ENCODE results near the gene SAFB.

SAFB gene

DNA sequence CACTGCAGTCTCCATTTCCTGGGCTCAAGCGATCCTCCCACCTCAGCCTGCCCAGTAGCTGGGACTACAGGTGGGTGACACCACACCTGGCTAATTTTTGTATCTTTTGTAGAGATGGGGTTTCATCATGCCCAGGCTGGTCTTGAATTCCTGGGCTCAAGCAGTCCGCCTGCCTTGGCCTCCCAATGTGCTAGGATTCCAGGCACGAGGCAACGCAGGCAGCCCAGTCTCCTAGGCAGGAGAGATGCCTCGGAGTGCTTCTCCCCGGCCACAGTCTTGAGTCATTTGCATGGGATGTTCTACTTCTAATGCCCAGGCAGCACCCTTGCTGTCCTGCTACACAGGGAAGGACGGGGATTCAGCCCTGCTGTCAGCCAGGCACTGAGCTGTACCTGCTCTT, 48.7 kb downstream of the SAFB start:
- no peak for DNase-seq

DNA sequence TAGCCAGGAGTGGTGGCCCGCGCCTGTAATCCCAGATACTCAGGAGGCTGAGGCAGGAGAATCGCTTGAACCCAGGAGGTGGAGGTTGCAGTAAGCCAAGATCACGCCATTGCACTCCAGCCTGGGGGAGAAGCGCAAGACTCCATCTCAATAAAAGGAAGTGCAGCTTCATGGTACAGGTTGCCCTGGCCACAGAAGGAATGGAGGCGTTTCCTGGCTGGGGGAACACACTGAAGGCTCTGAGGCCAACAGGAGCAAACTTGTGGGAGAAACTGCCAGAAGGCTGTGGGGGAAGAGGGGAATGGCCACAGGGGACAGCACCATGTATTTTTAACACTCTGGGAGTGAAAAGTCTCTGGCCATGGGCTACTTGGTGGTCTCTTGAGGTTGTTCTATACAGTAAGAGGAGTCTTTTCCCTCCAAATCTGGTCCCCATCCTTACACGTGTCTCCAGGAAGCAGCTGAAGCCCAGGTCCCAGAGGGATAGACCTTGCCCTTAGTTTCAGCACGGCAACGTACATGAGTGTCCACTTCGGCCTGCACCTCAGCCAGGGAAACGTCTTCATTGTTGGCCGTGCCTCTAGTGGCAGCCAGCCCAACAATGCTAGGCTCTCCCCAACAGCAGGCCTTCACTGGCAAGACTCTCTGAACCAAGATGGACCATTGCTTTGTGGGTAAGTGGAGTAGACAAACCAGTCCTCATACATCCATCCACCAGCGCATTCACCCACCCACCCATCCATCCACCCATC, 50.0 kb downstream of the SAFB start:
- DNase-seq = no peak

DNA sequence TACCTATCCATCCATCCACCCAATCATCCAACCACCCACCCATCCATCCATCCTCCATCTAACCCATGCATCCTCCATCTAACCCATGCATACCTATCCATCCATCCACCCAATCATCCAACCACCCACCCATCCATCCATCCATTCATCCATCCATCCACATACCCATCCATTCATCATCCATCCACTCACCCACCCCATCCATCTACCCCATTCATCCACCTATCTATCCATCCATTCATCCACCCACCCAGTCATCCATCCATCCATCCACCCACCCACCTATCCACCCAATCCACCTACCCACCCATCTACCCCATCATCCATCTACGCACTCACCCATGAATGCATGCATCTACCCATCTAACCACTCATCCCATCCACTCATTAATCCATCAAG, 50.9 kb downstream of the SAFB start:
- DNase-seq = no peak

DNA sequence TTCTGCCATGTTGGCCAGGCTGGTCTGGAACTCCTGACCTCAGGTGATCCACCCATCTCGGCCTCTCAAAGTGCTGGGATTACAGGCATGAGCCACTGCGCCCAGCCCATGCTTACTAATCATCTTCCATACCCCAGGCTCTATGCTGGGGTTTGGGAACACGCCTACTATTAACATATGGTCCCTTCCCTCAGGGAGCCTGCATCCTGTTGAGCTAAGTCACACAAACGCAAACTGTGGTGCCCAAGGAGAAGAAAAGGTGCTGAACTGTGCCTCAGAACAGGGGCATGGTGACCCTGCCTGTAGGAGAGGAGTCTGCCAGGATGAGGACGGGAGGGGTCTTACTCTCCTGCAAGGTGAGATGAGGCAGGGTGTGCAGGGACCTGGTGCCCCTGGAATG, 51.8 kb downstream of the SAFB start:
- no peak for DNase-seq

DNA sequence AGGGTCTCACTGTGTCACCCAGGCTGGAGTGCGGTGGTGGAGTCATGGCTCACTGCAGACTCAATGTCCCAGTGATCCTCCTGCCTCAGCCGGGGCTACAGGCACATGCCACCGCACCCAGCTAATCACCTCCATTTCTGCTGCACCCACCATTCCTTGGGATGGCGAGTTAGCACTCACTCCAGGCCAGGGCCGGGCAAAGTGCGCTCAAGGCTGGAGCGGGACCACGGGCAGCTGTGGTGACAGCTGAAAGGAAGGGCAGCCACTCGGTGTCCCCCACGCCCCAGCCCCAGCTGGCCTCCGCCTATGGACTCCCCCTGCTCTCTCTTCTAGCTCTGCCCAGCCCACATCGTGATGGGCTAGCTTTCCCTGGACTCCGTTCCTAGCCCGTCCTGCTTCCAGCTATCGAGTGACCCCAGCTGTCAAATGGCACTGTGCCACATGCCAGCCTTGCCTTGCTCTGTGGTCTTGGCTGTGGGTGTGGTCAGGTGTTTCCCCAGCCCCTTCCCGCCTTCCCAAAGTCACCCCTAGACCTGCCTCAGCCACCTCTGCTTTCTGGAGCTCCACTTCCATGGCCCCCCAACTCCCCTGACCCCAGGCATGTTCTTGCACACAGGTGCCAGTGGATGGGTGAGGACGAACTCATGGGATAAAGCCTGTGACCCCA, 53.4 kb downstream of the SAFB start:
- no peak for DNase-seq

DNA sequence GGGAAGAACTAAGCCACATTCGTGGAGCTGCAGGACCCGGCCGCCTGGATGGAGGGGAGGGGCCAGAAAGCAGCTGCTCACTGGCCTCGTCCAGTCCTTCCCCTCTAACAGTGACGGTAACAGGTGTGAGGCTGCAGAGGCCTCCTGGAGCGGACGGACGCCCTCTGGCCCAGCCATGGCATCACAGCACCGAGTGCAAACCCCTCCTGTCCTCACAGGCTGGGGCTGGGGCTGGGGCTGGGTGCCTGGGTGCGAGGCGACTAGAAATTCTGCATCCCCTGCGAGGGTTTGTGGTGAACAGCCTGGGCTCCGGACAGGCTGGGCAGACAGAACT, 53.9 kb downstream of the SAFB start:
- DNase-seq = no peak

DNA sequence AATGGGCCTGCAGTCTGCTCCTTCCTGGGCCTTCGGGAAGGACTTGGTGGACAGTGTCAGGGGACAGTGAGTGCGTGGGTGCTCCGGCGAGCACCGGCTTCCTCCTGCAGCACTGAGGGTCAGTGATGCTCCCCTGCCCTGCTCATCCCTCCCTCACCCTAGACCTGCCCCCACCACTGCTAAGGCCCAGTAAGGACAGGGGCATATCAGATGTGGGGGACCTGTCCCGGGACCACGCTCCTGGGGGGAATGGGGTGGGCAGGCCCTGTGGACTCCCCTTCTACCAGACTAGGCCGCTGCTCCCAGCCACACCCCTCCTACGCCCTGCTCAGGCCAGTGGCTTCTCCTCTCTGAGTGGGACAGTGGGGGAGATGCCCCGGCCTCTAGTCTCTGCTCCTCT, 54.3 kb downstream of the SAFB start:
- no peak for DNase-seq

DNA sequence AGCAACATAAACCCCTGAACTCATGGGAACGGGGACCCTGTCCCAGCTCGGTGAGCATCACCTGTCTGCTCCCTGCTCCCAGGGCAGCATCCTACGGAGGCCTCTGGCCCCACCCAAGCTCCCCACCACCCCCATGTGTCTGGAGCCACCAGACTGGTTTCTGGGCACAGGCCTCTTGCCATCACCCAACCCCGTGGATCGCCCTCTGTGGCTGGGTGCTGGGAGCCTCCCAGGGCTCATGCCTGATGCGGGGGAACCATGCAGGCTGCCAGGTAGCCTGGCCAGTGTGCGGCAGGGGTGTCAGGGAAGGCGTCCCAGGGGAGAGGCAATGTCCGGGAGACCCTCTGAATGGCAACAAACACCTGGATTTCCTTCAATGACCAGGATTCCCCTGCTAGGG, 54.7 kb downstream of the SAFB start:
- no peak for DNase-seq

DNA sequence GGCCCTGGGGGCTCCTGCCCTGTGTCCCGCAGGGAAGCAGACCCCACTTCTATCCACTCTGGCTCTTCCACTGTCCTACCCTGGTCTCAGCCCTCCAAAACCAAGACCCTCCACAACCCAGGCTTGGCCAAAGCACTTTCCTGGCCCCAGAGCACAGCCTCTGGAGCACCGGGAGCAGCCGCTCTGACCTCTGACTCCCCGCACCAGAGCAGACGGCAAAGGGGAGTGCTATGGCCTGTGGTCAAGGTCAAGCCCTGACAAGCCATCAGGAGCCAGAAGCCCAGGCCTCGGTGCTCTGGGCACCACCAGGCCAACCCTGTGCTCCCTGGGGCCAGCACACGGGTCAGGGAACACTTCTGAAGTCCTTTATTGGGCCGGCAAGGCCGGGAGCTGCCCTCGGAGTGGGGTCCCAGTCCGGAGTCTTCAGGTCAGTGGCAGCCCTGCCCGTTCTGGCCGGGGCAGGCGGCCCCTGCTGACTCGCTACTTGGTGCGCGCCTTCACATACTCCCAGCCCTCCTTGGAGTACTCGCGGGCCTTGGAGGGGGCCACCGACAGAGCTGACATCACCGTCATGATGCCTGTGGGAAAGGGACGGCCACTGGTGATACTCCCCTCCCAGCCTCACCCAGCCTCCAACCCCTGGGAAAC, 55.3 kb downstream of the SAFB start:
- DNase-seq = no peak

DNA sequence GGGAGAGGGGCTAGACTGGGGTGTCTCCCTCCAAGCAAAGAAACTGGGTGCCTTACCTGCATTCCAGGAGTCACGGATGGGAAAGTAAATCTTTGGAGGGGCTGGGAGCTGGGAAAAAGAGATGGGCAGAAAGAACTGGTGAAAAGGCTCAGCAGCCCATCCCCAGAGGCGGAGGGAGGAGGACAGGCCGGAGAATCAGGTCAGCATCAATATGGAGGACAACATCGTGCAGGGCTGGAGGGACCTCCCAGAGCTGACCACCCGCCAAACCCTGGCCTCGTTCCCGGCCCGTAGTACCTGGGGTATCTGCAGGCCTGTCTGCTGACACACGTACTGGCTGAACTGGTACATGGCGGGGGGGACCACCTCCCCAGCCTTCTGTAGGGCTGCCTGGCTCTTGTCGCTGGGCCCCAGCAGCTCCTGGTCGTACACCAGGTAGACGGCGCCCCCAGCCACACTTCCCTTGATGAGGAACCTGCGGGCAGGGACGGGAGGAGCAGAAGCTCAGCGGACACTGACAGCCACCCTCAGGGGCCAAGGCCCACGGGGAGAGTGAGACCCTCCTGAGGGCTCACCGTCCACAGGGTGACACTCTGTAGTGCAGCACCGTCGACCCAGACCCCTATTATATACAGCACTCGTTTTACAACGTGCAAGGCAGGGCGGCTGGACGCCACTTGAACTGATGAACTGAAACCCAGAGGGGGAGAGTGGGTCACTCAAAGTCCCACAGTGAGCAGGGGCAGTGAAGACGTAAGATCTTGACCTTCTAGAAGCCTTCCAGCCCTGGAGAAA, 56.6 kb downstream of the SAFB start:
- no peak for DNase-seq

DNA sequence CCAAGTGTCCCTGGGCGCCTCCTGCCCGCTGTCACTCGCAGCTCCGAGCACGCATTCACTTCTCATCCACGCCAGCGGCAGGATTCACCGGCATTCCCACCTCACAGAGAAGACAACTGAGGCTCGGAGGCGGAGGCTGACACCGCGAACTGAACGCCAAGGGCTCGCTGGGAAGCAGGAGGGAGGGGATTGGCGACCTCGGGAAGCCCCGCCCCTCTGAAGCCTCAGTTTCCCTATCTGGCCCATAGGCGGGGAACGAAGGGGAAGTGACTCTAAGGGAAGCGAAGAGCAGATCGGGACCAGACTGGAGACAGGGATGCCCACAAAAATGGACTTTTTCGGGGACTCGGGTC, 57.2 kb downstream of the SAFB start:
- DNase-seq = no peak

DNA sequence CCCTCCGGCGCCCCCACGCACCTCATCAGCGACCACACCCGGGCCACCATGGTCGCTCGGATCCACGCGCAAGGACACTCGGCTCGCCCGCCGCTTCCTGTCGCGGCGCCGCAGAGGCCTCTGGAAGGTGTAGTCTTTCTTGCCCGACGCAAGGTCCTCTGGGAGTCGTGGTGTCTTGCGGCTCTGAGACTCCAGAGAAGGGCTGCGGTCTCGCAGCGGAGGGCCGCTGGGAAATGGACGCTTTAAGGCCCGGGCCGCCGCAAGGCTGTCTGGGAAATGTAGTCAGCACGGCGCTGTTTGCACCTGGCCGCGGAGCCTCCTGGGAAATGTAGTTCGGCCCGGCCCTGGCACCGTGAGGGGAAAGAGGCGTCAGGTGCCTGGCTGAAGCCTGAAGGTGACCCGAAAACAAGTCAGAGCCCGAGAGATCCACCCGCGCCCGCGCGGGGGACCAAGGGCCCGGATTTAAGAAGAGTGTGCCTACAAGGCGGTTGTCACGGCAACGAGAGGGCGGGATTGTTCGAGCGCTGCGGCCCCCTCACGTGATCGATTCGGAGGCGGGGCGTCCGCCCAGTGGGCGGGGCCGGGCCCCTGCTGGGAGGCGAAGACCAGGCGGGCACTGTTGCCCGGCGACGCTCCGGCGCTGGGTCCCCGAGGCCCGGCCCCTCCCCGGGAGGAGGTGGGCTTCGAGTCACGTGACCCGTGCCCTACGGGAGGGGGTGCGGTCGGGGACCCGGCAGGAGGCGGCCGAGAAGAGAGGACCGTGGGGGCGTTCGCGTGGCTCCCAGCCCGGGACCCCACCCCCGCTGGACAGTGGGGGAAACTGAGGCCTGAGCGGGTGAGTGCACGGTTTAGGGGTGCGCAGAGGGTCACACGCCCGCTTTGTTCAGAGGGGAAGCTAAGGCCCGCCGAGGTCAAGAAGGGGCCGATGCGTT, 57.8 kb downstream of the SAFB start, which contains the start of the genes HSD11B1L and MICOS13:
HSD11B1L (plus strand) TSS at position 591 of the 932 bp plus-strand sequence. CDS start 3,806 bp downstream, outside the sequence.
MICOS13 (minus strand) TSS at position 80 of the 932 bp plus-strand sequence; CDS start at position 50, 30 bp downstream.
- peak; percentile 92 for DNase-seq

DNA sequence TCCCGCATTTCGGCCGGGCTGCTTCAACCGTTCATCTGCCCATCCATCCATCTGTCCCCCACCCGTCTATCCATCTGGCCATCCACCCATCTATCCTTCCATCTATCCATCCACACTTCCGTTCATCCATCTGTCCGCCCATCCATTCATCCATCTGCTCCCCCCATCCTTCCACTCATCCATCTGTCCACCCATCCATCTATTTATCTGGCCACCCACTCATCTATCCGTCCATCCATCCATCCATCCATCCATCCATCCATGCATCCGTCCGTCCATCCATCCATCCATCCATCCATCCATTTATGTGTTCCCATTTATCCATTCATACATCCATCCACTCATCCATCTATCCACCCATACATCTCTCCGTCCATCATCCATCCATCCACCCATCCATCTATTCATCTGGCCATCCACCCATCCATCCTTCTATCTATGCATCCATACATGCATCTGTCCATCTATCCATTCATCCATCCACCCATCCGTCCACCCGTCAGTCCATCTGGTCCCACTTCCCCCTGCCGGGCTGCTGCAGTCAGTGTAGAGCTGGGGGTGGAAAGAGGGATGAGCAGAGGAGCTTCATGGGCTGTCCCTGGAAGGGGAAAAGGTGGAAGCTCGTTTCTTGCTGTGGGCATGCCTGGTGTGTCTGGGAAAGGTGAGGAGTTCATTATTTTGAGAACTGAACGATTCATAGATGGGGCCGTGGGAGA, 58.7 kb downstream of the SAFB start:
- DNase-seq = no peak

DNA sequence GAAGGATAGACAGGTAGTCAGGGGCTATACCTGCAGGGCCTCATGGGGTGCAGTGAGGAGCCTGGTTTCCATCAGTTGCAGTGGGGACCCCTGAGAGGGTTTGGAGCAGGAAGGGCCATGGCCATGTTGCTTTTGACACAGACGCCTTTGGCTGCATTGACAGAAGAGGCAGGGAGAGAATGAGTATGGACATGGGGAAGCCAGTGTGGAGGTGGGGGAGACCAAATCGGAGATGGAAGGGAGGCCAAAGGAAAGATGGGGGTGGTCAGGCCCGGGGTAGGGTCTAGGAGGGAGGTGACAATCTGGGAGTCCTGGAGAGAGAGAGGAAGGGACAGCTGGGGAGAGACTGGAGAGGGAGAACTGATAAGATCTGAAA, 59.2 kb downstream of the SAFB start:
- no peak for DNase-seq

DNA sequence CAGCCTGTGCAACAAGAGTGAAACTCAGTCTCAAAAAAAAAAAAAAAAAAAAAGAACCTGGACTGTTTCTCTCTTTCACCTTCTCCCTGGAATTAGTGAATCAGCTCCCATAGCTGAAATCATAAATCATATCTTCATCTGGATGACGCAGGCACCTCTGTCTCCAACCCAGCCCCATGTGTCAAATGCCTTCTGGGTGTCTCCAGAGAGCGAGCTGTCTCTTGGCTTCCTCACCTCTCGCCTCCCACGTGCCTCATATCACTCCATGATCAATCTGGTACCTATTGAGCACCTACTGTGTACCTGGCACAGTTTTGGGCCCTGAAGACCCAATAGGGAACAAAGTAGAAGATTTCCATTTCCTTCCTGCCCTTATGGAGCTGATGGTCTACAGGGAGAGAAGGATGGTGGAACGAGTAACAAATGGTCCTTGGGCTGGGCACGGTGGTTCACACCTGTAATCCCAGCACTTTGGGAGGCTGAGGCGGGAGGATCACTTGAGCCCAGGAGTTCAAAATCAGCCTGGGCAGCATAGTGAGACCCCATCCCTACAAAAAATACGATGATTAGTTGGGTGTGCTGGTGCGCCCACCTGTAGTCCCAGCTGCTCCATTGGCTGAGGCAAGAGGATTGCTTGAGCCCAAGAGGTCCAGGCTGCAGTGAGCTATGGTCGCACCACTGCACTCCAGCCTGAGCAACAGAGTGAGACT, 60.4 kb downstream of the SAFB start:
- no peak for DNase-seq

DNA sequence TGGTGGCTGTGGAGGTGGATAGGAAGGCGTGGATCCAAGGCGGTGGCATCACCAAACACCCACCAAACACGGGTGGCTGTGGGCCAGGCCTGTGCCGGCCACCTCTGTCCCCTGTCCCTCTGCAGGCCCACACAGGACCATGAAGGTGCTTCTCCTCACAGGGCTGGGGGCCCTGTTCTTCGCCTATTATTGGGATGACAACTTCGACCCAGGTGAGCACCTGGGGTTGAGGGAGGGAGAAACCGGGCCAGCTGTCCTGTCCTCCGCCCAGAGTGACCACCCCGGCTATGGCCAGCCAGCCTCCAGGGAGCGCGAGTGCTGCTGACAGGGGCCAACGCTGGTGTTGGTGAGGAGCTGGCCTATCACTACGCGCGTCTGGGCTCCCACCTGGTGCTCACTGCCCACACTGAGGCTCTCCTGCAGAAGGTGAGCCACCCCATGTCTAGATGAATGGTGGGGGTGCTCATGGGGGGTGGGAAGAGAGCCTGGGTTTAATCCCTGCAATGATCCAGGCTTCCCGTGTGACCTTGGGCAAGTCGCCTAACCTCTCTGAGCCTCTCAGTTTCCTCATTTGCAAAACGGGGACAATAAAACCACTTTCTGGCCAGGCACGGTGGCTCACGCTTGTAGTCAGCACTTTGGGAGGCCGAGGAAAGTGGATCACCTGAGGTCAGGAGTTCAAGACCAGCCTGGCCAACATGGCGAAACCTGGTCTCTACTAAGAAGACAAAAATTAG, 62.0 kb downstream of the SAFB start:
- DNase-seq = no peak

DNA sequence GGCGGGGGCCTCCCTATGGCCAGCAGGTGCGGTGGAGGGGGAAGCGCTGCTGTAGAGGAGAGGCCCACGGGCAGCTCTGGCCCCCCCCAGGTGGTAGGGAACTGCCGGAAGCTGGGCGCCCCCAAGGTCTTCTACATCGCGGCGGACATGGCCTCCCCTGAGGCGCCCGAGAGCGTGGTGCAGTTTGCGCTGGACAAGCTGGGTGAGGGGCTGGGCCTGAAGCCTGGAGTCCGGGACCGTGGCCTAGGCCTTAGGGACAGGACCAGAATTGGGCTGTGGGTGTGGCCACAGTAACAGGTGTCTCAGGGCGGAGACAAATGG, 63.4 kb downstream of the SAFB start:
- DNase-seq = no peak

DNA sequence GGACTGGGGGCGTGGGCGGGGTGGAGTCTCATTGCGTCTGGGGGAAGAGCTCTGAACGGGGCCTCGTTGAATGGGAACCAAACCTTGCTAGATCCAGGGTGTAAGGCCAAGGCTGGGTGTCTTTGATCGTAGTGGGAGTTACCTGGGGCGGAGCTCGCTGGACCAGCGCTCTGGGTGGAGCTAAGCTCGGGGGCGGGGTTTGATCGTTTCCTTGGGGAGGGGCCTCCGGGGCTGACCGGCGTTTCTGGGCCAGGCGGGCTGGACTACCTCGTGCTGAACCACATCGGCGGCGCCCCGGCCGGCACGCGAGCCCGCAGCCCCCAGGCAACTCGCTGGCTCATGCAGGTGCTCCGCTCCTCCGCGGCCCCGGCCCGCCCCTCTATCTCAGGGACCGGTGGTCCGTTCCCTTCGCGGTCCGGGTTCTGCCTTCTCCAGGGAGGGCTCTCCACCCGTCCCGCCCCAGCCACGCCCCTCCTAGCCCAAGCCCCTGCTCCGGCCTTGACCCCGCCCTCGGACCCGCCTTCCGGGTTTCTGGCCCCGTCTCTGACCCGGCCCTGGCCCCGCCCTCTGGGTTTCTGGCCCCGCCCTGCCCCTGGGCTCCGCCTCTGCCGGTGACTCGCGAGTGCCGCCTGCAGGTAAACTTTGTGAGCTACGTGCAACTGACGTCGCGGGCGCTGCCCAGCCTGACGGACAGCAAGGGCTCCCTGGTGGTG, 63.9 kb downstream of the SAFB start:
- peak; percentile 86 for DNase-seq

DNA sequence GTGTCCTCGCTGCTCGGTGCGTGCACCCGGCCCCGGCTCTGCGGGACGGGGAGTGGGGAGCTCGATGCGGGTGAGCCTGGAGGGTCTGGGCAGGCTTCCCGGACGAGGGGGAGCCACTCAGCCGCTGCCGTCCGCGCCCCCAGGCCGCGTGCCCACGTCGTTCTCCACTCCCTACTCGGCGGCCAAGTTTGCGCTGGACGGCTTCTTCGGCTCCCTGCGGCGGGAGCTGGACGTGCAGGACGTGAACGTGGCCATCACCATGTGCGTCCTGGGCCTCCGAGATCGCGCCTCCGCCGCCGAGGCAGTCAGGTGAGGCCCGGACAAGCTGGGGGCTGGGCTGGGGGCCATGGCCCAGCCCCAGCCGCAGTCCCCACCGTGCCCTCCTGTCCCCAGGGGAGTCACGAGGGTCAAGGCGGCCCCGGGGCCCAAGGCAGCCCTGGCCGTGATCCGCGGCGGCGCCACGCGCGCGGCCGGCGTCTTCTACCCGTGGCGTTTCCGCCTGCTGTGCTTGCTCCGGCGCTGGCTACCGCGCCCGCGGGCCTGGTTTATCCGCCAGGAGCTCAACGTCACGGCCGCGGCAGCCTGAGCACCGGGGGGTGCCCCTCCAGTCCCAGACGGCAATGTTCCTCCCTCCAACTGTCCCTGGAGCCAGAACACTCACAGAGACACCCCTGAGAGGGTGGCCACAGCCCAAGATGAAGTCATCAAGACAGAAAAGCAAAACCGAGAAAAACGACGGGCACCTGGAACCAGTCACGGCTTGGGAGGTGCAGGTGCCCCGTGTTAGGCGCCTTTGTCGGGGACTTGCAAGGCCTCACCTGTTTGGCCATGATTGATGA, 64.7 kb downstream of the SAFB start:
- DNase-seq = no peak
